Measurements from ENCODE around the gene LPP.

The LPP gene

GRCh38 chr3:188349933-188350332 is 196.0 kb downstream of the LPP start:
- no peak for TF ChIP-seq SPI1 (IDR thresholded peaks at IDR 0.05; ENCODE audit: borderline replicate concordance, low read depth)
- TF ChIP-seq CTCF (IDR thresholded peaks at IDR 0.05; ENCODE audit: insufficient read depth, low read length): no peak
- Histone ChIP-seq H3K27ac (replicated peaks) (no peak overlapping the region), H3K27me3 (ENCODE audit: insufficient read depth, poor library complexity, severe bottlenecking) (no peaks in the 10 kb centered on the region), H3K4me3 (replicated peaks; ENCODE audit: insufficient read depth, low read length) (no peak overlapping the region)
- no peak for DNase-seq (ENCODE audit: low read depth in 1 of 2, low spot score in 1 of 2)

- H3K27me3 ChIP-seq (ENCODE audit: insufficient read depth, poor library complexity, severe bottlenecking): no peaks in the 10 kb centered on the region
- no peak overlapping the region for H3K27ac ChIP-seq (replicated peaks)
- H3K4me3 ChIP-seq (replicated peaks; ENCODE audit: insufficient read depth, low read length): no peak overlapping the region
- TF ChIP-seq REST (IDR thresholded peaks at IDR 0.05; ENCODE audit: insufficient replicate concordance, low read depth): no peak
- no peak for TF ChIP-seq GABPA (IDR thresholded peaks at IDR 0.05; ENCODE audit: low read depth)
- no peak for TF ChIP-seq CTCF (IDR thresholded peaks at IDR 0.05; ENCODE audit: insufficient read depth, low read length)
- no peak for TF ChIP-seq SPI1 (IDR thresholded peaks at IDR 0.05; ENCODE audit: borderline replicate concordance, low read depth)
- no peak for TF ChIP-seq POLR2AphosphoS5 (IDR thresholded peaks at IDR 0.05; ENCODE audit: low read depth)
- no peak for DNase-seq (ENCODE audit: low read depth in 1 of 2, low spot score in 1 of 2)
Observed at GRCh38 chr3:188350961-188351360, 197.0 kb downstream of the LPP start.

- no peaks in the 10 kb centered on the region for H3K27me3 ChIP-seq (ENCODE audit: insufficient read depth, poor library complexity, severe bottlenecking)
- peak in 1 of 2 experiments; percentile 51 for DNase-seq (ENCODE audit: low read depth in 1 of 2, low spot score in 1 of 2)
- H3K27ac ChIP-seq (replicated peaks): no peak overlapping the region
- TF ChIP-seq REST (IDR thresholded peaks at IDR 0.05; ENCODE audit: insufficient replicate concordance, low read depth) (no peak), CTCF (IDR thresholded peaks at IDR 0.05; ENCODE audit: insufficient read depth, low read length) (no peak), POLR2AphosphoS5 (IDR thresholded peaks at IDR 0.05; ENCODE audit: low read depth) (no peak), SPI1 (IDR thresholded peaks at IDR 0.05; ENCODE audit: borderline replicate concordance, low read depth) (no peak), GABPA (IDR thresholded peaks at IDR 0.05; ENCODE audit: low read depth) (no peak)
- no peak overlapping the region for H3K4me3 ChIP-seq (replicated peaks; ENCODE audit: insufficient read depth, low read length)
Observed at GRCh38 chr3:188351648-188352047, 197.7 kb downstream of the LPP start.

GRCh38 chr3:188352196-188352927 is 198.4 kb downstream of the LPP start:
- Histone ChIP-seq H3K27me3 (ENCODE audit: insufficient read depth, poor library complexity, severe bottlenecking) (no peaks in the 10 kb centered on the region), H3K27ac (replicated peaks) (no peak overlapping the region), H3K4me3 (replicated peaks; ENCODE audit: insufficient read depth, low read length) (no peak overlapping the region)
- DNase-seq (ENCODE audit: low read depth in 1 of 2, low spot score in 1 of 2): no peak
- TF ChIP-seq GABPA (IDR thresholded peaks at IDR 0.05; ENCODE audit: low read depth): no peak
- no peak for TF ChIP-seq CTCF (IDR thresholded peaks at IDR 0.05; ENCODE audit: insufficient read depth, low read length)
- TF ChIP-seq POLR2AphosphoS5 (IDR thresholded peaks at IDR 0.05; ENCODE audit: low read depth): no peak
- no peak for TF ChIP-seq SPI1 (IDR thresholded peaks at IDR 0.05; ENCODE audit: borderline replicate concordance, low read depth)
- TF ChIP-seq REST (IDR thresholded peaks at IDR 0.05; ENCODE audit: insufficient replicate concordance, low read depth): no peak
